Measurements from ENCODE around the gene KDM8. TPM values are rescaled to one million over a fixed set of nuclear protein-coding genes. Genes with fewer than 3 reads are reported as not detected.
A peak's percentile ranks its signal among the peaks of the same experiment; 100 is the strongest.

The KDM8 gene
- polyA plus RNA-seq, 10 donors: 4.4 to 6.8 (median 5.0) TPM

DNA sequence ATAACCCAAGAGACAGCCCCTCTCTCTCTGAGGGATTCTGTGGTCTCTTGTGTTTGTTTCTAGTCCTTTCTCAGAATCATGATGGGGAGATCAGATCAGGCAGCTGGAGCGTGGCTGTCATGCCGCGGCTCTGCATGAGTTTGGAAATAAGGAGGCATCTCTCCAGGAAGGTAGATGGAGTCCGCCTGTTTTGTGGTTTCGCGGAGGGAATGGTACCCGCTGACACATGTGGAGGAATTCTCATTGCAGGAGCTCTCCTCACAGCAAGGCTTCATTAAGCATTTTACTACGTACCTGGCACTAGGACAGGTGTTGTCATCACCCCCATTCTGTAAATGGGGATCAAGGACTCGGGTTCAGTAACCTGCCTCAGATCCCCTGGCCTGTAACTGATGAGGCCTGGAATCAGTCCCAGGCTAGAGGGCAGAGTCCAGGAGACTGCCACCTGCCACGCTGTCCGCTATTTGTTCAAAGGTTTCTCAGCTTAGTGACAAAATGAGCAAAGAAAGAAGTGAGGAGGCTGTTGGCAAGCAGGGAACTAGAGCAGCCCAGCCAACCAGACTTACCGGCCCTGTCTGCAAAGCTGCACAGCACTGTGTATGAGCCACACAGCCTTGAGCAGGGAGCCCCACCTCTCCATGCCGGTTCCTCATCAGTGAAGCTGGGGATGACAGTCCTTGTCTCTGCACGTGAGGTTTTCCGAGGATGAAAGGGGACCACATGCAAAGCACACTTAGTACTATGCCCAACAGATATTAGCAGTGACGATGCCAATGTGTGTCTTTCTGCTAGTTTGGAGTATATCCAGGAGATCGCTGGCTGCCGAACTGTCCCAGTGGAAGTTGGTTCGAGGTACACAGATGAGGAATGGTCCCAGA is 11.0 kb downstream of the KDM8 start:
- no peak for DNase-seq

GRCh38 chr16:27215660-27216059 is 12.3 kb downstream of the KDM8 start:
- no peak for DNase-seq

- no peak for DNase-seq
Measured at GRCh38 chr16:27216297-27216885, 13.1 kb downstream of the KDM8 start.

- DNase-seq: peak; percentile 52 to 72 (median 55)
Measured at GRCh38 chr16:27217256-27217655, 13.9 kb downstream of the KDM8 start.

DNA sequence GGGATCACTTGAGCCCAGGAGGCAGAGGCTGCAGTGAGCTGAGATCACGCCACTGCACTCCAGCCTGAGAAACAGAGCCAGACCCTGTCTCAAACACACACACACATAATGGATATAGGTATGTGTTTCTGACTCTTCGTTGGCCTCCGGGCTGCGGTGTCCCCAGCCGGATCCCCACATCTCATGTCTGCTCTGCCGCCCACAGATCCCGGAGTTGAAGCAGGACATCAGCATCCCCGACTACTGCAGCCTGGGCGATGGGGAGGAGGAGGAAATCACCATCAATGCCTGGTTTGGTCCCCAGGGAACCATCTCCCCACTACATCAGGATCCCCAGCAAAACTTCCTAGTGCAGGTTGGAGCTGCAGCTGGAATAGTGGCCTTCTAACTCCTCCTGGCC is 15.4 kb downstream of the KDM8 start:
- no peak for DNase-seq

GRCh38 chr16:27219161-27219560 is 15.8 kb downstream of the KDM8 start:
- DNase-seq: no peak

DNA sequence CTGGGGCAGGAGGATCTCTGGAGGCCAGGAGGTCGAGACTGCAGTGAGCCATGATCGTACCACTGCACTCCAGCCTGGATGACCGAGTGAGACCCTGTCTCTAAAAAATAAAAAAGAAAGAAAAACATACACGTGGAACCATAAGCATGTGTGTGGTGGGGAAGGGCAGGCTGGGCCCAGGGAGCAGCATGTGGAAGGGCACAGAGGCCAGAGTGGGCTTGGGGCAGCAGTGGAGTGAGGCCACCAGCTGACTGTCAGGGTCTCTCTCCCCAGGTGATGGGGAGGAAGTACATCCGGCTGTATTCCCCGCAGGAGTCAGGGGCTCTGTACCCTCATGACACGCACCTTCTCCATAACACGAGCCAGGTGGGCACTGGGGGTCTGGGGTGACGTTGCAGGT is 16.8 kb downstream of the KDM8 start:
- DNase-seq: no peak

DNA sequence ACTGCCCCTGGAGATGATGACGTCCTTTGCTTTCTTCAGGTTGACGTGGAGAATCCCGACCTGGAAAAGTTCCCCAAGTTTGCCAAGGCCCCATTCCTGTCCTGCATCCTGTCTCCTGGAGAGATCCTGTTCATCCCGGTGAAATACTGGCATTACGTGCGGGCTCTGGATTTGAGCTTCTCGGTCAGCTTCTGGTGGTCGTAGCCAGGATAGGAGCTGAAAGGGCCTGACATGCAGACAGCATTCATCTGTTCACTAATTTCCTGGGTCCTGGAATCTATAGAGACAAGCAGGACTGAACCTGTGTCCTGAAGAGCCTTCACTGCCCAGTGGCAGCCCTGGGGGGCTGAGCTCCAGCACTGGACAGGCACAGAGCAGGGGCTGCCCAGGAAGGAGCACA is 17.2 kb downstream of the KDM8 start:
- DNase-seq: no peak

DNA sequence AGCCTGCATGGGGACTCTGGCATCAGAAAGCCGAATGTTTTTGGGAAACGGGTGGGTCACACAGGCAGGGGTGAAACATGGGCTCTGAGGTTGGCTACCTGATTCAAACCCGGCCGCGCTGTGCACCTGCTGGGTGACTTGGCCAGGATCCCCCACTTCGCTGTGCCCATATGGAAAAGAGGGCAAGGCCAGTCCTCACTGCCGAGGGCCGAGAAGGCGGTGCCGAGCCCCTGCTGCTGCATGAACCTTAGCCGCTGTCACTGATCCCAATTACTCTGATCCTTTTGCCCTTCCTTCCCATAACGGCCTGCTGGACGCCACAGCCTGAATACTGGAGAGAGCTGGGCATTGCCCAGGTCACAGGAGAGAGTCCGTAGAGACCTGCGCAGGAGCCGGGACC is 17.7 kb downstream of the KDM8 start:
- DNase-seq: no peak

GRCh38 chr16:27221576-27222248 is 18.4 kb downstream of the KDM8 start:
- peak in 1 of 3 donors; percentile 41 for DNase-seq

- peak; percentile 41 to 83 (median 54) for DNase-seq
Measured at GRCh38 chr16:27222249-27223225, 19.2 kb downstream of the KDM8 start.

DNA sequence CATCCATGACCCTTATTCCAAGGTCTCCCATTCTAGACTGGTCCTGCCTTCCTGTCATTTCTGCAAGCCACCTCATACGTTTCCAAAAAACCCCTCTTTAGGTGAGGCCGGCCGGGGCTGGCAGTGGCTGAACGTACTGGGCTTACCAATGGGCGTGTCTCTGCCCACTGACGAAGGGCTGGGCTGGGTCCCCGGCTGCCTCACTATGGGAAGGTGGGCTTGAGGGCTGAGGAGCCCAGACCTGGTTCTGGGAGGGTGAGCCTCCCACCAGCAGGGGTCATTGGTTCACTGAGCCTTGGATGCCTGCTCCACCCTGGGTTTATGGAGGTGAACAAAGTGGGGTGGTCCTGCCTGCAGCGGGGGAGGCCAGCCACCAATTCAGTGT is 19.9 kb downstream of the KDM8 start:
- no peak for DNase-seq

DNA sequence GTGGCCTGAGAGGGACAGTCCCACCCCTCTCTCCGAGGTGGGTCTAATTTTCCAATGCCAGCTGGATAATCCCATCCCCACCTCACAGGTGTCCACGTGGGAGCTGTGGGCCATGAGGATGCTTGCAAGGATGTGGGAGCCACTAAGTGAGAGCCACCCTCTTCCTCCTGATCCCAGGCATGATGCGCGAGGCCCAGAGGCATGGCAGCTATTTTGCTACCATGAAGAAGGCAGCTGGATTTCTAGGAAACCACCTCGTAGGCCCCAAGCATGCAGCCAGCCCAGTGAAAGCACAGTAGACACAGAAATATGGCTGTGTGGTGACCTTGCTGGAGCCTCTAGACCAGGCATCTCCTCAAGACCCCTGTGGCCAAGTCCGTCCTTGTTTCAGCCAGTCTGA is 20.4 kb downstream of the KDM8 start:
- DNase-seq: no peak

DNA sequence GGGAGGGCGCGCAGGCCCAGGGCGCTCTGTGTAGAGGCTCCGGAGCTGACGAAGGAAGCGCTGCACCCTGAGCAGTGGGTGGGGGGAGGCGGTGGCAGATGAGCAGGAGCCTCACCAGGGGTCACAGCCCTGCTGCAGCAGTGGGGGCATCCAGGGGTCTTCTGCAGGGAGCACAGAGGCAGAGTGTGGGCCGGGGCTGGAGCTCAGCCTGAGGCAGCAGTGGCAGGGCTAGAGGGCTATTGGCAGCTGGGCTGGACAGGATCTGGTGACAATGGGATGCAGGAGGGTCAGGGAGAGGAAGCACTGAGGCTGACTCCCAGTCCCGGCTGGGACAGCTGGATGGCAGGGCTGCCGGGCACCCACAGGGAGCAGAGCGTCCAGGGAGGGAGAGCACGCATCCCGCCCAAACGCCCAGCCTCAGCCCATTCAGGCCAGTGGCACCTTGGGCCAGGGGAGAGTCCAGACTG is 21.0 kb downstream of the KDM8 start:
- no peak for DNase-seq

DNA sequence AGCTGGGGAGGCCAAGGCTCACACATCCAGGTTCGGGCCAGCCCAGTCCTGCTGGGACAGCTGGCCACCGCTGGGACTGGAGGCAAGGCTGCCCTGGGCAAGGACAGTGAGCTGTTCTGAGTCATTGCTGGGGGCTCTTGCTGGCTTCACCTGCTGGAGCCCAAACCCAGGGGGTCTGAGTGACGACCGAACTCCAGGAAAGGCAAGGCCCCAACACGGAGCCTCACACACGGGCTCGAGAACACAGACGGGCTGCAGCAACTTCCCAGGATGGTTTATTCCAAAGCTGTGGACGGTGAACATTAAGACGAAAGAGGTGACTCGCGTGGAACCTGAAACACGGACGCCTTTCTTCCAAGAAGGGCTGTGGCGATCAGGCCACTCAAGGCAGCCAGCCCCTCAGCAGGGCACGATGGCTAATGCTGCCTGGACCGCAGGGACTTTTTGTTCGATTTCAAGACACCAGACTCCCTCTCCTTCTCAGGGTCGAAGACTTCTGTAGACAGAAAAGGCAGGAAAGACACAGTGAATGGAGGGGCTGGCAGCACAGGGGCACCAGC is 21.5 kb downstream of the KDM8 start:
- no peak for DNase-seq

- DNase-seq: no peak
Measured at GRCh38 chr16:27225536-27226360, 22.4 kb downstream of the KDM8 start.

- no peak for DNase-seq
Measured at GRCh38 chr16:27226476-27226875, 23.1 kb downstream of the KDM8 start.

DNA sequence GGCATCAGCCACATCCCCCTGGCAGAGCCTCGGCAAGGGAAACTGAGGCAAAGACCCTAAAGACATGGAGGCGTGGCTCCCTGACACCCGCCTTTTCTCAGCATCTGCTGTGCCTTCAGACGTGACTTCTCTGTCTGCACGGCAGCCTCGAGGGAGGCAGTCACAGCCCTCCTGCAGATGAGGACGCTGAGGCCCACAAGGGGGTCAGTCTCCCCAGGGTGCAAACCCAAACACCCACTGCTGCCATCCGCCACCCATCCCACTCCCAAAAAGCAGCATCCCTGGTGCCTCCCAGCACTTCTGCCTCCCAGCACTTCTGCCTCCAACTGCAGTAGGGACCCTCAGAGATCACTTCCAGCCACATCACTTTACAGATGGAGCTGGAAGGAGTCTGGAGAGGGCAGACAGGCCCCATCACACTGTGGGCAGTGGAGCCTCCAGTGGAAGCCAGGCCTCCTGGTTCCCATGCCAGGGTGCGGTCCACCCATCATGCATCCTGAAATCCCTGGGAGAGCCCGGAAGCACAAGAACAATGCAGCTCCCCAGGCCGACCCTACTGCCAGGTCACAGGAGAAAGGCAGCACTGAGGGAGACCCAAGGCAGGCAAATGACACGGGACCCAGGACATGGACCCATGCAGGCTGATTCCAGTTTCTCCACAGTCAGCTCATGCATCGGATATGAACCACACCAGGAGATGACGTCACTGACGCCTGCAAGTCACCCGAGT is 23.8 kb downstream of the KDM8 start:
- no peak for DNase-seq

- no peak for DNase-seq
Measured at GRCh38 chr16:27228045-27228444, 24.7 kb downstream of the KDM8 start.

All from muscle of back (tissue), 11 donors.